Glomerular visceral epithelial cell (primary cell): ENCODE data around the gene TMEM140.
A peak's percentile ranks its signal among the peaks of the same experiment; 100 is the strongest.
"Not testable (repeated sequence)": the region's sequence is repeated elsewhere in the genome, so short reads cannot be mapped to it uniquely, and the experiment has no call there.

ENCODE experiments used
- DNase-seq: peaks from one replicate; pipeline ENCODE4 v3.0.0-alpha.2; 2016; ENCODE audit errors: extremely low spot score

TMEM140 gene

GRCh38 chr7:135147899-135148721 lies at the start of gene TMEM140:
TMEM140 (plus strand) TSS chr7:135148072; CDS start chr7:135164442, 16,370 bp downstream.
- peak; percentile 42 for DNase-seq

- DNase-seq = no peak
Measured at GRCh38 chr7:135098391-135098790, 49.5 kb upstream of the TMEM140 start.

GRCh38 chr7:135100856-135101255 lies 47.0 kb upstream of the TMEM140 start:
- no peak for DNase-seq

- no peak for DNase-seq
Measured at GRCh38 chr7:135102372-135102771, 45.5 kb upstream of the TMEM140 start.

GRCh38 chr7:135109562-135109961 lies 38.3 kb upstream of the TMEM140 start:
- no peak for DNase-seq

- no peak for DNase-seq
Measured at GRCh38 chr7:135109976-135110375, 37.9 kb upstream of the TMEM140 start.

GRCh38 chr7:135111379-135111778 lies 36.5 kb upstream of the TMEM140 start:
- no peak for DNase-seq

GRCh38 chr7:135114622-135115021 lies 33.2 kb upstream of the TMEM140 start:
- DNase-seq = no peak

- DNase-seq = no peak
Measured at GRCh38 chr7:135117096-135117495, 30.8 kb upstream of the TMEM140 start.

- DNase-seq = no peak
Measured at GRCh38 chr7:135121868-135122267, 26.0 kb upstream of the TMEM140 start.

GRCh38 chr7:135124631-135125030 lies 23.2 kb upstream of the TMEM140 start:
- not testable (repeated sequence) for DNase-seq

GRCh38 chr7:135128931-135129330 lies 18.9 kb upstream of the TMEM140 start:
- no peak for DNase-seq

GRCh38 chr7:135129579-135129978 lies 18.3 kb upstream of the TMEM140 start:
- no peak for DNase-seq

GRCh38 chr7:135143885-135144668 lies 3.8 kb upstream of the TMEM140 start:
- DNase-seq = no peak

- DNase-seq = peak; percentile 8
Measured at GRCh38 chr7:135147341-135147898, 452 bp upstream of the TMEM140 start.

GRCh38 chr7:135150072-135150782 lies 2.4 kb downstream of the TMEM140 start:
- no peak for DNase-seq

GRCh38 chr7:135151132-135151531 lies 3.3 kb downstream of the TMEM140 start:
- DNase-seq = no peak

GRCh38 chr7:135151533-135151932 lies 3.7 kb downstream of the TMEM140 start:
- DNase-seq = no peak

- no peak for DNase-seq
Measured at GRCh38 chr7:135152442-135152841, 4.6 kb downstream of the TMEM140 start.

GRCh38 chr7:135154734-135155133 lies 6.9 kb downstream of the TMEM140 start:
- no peak for DNase-seq

GRCh38 chr7:135156290-135156689 lies 8.4 kb downstream of the TMEM140 start:
- no peak for DNase-seq

GRCh38 chr7:135158141-135158655 lies 10.3 kb downstream of the TMEM140 start:
- no peak for DNase-seq
